Fibroblast of skin of back (primary cell): ENCODE measurements around the gene ST6GALNAC5.
A peak's percentile ranks its signal among the peaks of the same experiment; 100 is the strongest.
"Not testable (repeated sequence)": the region's sequence is repeated elsewhere in the genome, so short reads cannot be mapped to it uniquely, and the experiment has no call there.

Source experiments
- DNase-seq: peaks from one replicate; pipeline ENCODE4 v3.0.0-alpha.2; 2013

Gene ST6GALNAC5

DNA sequence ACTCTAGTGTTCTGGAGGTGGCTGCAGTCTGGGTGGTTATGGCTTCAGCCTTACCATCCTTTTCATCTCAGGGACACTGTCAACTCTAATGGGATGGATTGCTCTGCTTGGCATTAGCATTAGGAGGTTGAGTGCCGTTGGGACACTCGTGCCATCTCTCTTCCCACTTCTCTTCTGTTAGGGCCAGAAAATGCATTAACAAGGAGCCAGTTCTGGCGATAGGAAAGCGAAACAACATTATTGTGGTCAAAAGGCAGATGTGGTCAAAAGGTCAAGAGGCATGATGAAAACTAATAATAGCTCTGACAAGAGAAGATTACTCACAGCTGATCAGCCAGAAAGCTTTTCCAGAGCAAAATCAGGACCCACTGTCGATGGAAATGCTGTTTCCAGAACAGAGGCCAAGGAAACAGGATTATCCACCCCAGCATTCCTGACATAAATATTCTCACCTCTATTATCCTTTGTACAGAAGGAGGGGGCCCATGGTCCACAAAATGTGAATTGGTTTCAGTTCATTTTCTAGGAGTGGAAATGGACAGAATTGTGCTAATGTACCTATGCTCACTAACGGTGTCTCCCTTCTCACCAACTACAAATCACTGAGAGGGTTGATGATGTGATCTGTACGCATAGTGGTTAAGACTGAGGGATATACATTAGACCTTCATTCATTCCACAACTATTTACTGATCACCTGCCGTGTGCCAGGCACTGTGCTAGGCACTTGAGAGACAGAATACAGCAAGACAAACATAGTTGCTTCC lies 72.0 kb downstream of the ST6GALNAC5 start:
- peak; percentile 42 for DNase-seq

DNA sequence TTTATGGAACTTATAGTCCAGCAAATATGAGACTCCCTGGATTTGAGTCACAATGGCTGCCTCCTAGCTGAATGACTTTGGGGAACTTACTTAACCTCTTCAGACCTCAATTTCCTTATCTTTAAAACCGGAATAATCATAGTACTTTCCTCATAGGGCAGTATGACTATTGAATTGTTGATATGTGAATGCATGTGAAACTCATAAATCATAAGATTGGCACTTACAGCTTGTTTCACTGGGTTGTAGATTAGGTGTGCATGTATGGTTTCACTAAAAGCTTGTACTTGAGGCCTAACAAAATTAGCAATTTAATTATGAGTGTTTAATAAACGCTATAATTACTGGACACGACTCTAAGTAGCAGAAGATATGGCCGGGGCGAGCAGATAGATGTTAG lies 72.5 kb downstream of the ST6GALNAC5 start:
- no peak for DNase-seq

DNA sequence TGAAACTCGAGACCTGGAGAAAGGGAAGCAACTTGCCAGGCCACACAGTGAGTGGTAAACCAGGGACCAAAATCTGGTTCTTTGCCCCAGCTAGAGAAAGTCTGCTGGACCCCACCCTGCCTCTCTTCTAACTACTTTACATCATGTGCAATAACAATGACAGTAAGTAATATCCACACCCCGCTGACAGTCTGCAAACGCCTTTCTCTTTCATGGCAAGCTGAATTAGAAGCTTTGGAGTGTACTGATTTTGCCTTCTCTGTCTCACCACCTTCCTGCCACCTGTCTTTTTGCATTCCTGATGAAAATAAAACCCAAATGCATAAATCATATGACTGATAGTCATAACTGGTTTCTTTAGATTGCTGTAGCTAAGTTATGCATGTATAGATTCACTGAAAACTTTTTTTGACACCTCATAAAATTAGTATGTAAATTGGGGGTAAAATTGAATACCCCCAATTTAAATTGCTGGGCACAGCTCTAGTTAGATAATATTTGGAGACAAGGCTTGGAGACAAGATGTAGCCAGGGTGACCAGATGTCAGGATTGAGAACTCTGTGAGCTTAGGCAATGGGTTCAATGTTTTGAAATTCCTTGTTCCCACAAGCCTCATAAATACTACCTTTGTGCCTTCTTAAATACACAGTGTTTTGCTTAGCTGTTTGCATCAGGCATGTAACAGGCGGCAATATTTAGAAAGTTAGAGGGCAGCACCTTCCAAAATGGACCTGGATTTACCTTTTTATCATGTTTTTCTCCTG lies 73.5 kb downstream of the ST6GALNAC5 start:
- no peak for DNase-seq

DNA sequence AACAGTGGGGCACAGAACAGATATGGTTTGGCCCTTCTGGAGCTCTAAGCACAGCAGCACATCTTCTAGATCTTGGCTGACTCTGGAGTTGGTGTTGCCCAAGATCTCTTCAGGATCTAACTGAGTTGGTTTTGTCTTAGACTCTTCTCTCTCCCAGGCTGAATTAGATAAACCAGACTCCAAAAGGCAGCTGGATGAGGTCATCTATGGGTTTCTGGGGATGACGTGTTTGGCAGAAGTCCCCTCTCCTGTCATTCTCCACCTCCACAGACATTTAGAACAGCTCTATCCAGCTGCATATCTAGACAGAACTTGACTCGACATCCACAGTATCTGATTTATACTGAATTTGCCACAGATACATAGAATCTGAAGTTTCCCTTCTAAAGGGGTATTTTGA lies 75.3 kb downstream of the ST6GALNAC5 start:
- DNase-seq = peak; percentile 33

DNA sequence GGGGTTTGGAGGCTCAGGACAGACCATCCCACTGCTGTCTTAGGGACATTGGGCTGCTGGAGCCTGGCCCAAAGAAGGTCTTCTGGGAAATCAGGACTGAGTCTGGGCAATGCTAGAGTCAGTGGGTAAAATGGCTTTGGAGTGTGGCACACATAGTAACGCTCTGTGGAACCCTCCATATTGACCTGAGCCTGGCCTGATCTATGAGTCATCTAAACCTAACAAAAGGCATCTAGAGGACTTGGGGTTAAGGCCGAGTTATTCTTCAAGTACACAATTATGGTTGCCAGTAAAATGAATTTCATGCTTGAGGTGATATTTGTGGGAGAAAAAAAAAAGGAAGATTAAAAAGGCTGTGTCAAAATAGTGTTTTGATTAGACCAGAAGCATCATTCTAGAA lies 77.7 kb downstream of the ST6GALNAC5 start:
- DNase-seq = no peak

DNA sequence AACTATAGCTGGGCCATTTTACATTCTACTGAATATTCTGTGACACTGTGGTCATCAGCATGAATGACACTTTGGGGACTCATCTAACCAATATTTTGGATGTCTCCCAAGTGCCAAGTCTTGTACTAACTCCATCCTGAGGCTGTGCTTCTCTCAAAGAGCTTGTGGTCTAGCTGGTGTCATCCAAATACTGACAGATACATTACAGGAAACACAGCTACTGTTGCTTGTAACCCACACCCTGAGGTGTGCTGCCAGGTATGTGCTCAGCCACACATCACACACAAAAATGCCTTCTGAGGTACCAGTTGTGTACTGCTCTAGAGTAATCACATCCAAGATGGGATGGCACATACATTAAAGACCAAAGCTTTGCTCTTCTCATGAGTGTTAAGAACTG lies 81.6 kb downstream of the ST6GALNAC5 start:
- peak; percentile 20 for DNase-seq

DNA sequence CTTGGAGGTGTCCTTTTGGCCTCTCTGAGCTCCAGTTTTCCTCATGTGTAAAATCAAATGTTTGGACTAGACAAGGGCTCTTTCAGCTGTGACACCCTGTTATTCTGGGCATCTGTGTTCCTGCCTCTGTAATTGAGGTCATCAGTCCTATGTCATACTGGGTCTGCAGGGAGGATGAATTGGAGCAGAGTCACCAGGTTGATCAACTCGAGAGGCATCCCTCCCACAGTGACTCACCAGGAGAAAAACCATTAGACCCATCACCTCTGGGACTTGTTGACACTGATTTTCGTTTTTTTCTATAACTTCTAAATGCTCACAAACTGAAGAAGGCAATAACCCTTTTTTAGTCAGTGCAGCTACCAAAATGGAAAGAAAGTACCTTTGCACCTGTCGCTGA lies 82.2 kb downstream of the ST6GALNAC5 start:
- DNase-seq = peak; percentile 81

DNA sequence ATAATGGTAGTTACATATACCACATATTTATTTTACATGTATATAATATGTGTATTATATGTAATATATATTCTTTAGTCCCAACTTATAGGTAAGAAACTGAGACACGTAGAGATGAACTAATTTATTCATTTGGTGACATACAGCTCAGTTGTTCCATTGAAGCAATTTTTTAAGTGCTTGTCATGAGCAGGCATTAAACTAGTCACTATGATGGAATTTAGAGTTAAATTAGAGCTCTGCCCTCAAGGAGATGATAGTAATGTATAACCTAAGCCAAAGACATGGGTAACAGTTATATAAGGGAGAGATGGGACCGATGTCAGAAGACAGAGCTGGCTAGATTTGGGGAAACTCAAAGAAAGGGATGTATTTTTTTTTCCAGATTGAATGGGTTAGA lies 83.0 kb downstream of the ST6GALNAC5 start:
- DNase-seq = peak; percentile 72

DNA sequence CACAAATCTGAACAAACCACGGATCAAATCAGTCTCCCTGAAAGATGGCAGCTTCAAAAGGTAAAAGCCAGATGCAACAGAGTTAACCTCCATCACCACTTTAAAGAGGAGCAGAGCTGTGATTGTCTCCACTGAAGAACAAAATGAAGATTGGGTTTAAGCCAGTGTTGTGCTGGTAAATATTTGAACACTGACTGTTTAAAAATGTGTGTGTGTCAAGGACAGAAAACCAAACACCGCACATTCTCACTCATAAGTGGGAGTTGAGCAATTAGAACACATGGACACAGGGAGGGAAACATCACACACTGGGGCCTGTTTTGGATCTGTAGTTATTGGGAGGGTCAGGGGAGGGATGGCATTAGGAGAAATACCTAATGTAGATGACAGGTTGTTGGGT lies 83.9 kb downstream of the ST6GALNAC5 start:
- DNase-seq = peak; percentile 57

DNA sequence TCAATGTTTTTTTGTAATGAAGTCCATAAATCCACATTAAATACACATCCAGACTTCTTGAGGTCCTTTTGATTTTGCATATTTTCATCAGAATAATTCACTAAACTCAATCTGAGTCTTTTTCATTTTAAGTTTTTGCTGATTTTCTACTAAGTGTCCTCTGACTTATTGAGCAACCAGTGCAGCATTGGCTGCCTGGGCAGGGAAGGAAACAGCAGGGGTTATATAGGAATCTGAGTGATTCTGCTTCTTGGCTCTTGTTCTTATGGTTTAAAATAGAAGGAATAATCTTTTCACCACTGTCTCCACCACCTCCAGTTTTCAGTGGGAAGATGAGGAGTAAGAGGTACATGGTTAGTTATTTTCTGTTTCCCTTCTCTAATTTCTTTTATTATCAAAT lies 88.4 kb downstream of the ST6GALNAC5 start:
- peak; percentile 22 for DNase-seq

DNA sequence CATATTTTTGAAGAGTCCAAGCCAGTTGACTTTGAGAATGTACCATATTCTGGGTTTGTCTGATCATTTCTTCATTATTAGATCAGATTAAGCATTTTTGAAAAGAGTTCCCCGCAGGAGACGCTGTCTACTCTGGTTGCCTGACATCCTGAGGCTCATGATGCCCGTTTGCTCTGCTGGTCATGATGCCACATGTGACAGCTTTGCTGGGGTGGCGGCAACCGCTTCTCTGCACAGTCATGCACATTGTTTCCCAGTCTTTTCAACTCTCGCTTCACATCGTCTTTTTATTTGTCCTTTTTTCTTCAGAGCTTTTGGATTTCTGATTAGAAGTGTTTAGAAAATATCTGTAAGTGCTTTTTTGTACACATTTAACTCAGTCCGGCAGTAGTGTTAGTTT lies 90.7 kb downstream of the ST6GALNAC5 start:
- no peak for DNase-seq

DNA sequence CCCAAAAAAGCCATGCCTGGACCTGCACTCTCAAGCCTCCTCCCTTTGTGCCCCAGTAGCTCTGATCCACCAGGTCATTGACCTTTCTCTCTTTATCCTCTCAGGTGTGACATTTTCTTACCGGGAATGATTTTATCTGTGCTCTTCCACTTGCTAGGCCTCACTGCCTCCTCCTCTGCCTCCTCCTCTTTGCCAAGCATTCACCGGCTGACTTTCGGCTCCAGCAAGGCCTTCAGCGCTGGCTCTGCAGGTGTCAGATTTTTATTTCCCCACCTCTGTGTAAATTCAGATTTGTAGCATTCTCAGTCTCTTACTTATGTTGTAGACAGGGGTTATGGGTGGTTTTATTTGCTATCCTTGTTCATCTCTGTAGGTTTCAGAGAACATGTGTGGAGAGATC lies 91.5 kb downstream of the ST6GALNAC5 start:
- DNase-seq = no peak

DNA sequence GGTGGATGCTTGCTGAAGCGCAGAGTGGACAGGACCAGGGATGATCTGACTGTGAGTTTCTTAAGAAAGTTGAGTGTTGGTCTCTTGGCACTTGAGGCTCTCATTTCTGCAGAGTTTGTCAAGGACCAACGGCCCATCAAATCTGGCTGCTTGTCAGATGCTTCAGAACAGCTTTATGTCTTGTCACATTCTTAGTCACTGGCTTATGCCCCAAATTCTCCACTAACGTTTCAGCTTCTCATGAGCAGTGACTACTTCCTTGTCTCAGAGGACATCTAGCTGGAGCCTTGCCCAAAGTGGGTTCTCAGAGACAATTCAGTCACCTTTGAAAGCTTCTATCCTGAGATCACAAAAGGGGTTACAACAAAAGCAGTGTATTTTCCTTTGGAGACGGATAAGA lies 92.3 kb downstream of the ST6GALNAC5 start:
- peak; percentile 40 for DNase-seq

DNA sequence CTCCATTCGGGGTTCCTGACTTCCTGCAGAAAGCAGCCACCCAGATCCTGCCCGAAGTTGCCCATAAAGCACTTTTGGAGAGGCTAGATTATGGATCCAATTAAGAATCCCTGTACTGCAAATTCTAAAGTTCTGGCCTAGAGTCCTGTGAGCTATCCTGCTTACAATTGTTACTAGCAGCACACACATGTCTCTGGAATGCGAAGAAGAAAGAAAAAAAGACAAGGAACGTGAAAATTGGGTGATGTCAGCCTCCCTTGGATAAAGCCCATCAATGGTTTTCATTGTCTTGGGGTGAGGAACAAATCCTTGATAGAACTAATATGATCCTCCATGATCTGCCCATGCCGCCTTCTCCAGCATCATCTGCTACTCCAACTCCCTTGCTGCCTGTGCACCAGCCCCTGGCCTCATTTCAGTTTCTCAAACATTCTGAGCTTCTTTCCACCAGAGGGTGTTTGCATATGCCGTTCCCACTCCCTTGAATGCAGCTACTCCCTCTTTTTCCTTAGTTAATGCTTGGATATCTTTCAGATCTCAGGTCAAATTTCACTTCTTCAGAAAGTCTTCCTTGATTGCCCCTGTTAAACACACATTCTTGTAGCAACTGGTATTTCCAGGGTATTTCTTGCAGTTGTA lies 94.0 kb downstream of the ST6GALNAC5 start:
- DNase-seq = peak; percentile 57

DNA sequence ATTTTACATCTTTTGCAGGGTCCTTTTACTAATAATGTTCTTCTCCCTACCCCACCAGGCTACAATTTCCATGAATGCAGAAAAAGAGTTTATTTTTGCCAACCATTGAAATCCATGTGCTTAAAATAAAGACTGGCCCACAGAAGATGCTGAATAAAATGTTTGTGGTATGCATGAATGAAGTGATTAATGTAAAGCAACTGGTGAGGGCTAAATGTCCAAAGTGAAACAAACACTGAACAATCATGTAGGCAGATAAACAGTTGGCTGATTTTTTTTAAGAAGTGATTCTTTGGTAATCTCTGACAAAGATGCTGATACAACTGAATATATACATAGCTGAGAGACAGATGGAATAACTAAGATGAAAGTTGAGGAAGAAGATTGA lies 94.5 kb downstream of the ST6GALNAC5 start:
- no peak for DNase-seq

DNA sequence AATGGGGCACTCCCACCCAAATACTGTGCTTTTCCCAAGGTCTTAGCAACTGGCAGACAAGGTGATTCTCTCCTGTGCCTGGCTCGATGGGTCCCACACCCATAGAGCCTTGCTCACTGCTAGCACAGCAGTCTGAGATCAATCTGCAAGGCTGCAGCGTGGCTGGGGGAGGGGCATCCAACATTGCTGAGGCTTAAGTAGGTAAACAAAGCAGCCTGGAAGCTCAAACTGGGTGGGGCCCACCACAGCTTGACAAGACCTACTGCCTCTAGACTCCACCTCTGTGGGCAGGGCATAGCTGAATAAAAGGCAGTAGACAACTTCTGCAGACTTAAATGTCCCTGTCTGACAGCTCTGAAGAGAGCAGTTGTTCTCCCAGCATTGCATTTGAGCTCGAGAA lies 114.0 kb downstream of the ST6GALNAC5 start:
- DNase-seq = not testable (repeated sequence)

DNA sequence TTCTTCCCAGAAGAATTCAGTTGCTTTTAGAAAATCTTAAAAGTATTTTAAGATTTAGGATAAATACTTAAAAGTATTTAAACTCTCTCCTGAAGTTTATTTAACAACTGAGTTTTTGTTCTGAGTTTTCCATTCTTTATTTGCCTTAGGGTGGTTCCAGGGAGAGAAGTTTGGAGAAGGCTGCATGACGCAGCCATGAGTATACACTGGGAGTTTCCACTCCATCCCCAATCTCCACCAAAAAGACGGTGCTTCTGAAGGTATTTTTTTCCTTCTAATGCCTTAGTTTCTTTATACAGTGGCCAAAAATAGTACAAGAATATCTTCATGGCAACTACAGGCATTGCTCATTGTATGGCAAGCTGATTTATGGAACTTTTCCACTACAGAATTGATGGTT lies 122.7 kb downstream of the ST6GALNAC5 start:
- DNase-seq = no peak

DNA sequence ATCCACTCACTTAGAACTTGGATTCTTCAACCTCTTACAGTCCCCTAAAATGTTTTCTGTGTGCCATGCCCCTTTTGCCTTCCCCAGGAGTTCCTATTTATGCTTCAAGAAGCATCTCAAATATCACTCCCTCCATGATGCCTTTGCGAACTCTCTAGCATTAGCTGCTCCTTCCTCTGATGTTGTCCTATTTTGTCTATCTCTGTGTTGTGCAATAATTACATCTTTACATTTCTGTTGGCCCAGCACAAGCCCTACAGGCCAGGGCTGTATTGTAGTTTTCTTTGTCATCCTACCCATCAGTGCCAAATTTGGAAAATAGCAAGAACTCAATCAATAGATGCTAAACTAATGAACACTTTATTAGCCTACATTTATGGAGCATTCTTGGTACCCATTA lies 125.8 kb downstream of the ST6GALNAC5 start:
- no peak for DNase-seq

DNA sequence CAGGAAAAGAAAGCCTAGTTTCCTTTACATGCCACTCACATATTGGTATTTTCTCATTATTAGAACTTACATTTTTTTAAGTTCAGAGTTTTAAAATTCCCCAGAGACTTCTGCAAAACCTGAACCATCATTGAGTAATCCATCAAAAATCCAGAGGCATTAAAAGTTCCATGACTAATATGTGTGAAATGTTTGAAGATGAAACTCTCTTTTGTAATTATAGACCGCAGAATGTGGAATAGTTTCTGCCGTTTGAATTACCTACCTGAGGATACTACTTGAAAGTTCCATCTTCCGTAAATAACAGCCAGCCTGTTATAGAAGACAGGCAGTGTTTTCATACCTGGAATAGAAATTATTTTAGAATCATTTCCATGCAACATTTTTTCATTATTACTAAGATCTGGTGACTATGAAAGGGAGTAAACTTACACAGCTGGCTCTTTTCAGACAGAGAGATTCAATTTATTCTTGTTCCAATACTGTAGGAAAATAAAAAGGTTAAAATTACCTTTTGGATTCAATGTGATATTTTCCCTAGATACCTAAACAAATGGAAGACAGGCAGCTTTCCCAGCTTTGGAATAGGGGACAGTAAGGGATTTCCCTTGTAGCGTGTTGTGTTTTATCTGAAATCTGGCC lies 131.4 kb downstream of the ST6GALNAC5 start:
- DNase-seq = peak; percentile 90

DNA sequence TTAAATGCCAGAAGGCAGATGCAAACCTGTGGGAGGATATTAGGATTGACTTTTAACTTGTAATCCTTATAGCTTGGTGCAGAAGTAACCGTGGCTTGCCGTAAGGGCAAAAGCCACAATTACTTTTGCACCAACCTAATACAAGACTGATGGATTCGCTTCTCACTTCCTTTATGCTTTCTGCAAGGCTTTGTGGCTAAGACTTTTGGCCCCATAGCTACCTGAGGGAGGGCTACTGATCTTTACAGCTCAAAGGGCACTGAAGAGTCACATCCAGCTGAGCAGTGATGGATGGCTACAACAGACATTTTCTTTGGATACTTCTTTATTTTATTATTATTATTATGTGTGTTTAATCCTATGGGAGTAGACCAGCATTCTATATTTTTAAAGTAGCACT lies 140.4 kb downstream of the ST6GALNAC5 start:
- DNase-seq = no peak

DNA sequence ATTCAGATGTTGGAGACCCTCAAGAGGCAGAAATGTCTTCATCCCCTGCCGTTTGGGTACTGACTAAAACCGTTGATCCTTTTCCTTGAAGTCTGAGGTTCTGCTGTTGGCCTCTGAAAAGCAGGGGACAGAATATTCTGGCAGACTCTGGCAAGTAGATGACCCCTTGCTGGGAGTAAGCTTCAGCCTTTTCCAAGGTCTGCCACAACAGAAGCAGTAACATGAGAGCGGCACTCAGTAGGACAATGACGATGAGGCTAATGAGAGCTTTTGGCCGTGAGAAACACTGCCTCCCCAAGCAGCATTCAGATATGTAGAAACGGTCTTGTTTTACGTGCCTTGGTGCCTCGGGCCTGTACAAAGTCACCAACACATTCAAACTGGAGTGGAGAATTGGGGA lies 143.7 kb downstream of the ST6GALNAC5 start:
- DNase-seq = no peak

DNA sequence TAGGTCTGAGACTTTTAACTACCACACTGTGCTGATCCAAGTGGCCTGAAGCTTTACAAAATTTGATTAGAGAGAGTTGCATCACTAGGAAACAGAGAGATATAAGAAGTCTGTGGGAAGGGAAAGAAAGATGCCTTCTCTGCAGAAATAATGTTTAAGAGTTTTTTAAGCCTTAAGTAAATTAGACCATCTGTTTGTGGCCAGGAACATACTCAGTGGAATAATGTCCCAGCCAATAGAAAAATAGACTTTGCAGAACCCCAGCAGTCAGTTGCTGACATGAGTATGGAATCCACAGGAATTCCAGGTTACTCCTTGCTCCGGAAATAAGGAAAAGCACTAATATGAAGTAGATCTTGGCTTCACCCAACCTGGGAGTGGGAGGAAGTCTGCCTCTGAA lies 144.8 kb downstream of the ST6GALNAC5 start:
- no peak for DNase-seq
